GM23338 (cell line): ENCODE data around the gene MYH14. TPM values are rescaled to one million over a fixed set of nuclear protein-coding genes. Genes with fewer than 3 reads are reported as not detected.

Experiments
- ATAC-seq: fragments of 200-7000 bp; cut with Tn5 transposase; 3 replicates; pipeline ENCODE4 v1.9.1; 2020
- DNase-seq: peaks from one replicate; pipeline ENCODE4 v3.0.0-alpha.2; 2015; ENCODE audit warnings: low spot score
- H2AFZ ChIP-seq: fragments of 200-600 bp; sonication (generic); 2 replicates; pipeline ENCODE4 v1.8.0; 2016; ENCODE audit warnings: antibody characterized with exemption, mild to moderate bottlenecking, moderate library complexity
- H3F3A ChIP-seq: fragments of 200-600 bp; sonication (generic); replicated peaks from 2 replicates; pipeline ENCODE4 v1.8.0; 2017; ENCODE audit warnings: antibody characterized with exemption, mixed run types, low read depth
- H3K27ac ChIP-seq: fragments of 200-600 bp; sonication (generic); 2 replicates; pipeline ENCODE4 v1.6.1; 2016; ENCODE audit warnings: low read depth
- H3K27me3 ChIP-seq: fragments of 200-600 bp; sonication (generic); 2 replicates; pipeline ENCODE4 v1.8.0; 2016; ENCODE audit warnings: mild to moderate bottlenecking, mixed run types, moderate library complexity; ENCODE audit not compliant: insufficient read depth
- H3K36me3 ChIP-seq: fragments of 200-600 bp; sonication (generic); 2 replicates; pipeline ENCODE4 v1.8.0; 2016; ENCODE audit warnings: mild to moderate bottlenecking; ENCODE audit not compliant: insufficient read depth
- H3K4me1 ChIP-seq: fragments of 200-600 bp; sonication (generic); 2 replicates; pipeline ENCODE4 v1.8.0; 2016; ENCODE audit warnings: mild to moderate bottlenecking, moderate library complexity; ENCODE audit not compliant: insufficient read depth
- H3K4me2 ChIP-seq: fragments of 200-600 bp; sonication (generic); 2 replicates; pipeline ENCODE4 v1.7.1; 2017; ENCODE audit warnings: mixed run types
- H3K4me3 ChIP-seq: fragments of 200-600 bp; sonication (generic); 2 replicates; pipeline ENCODE4 v1.6.1; 2016; ENCODE audit warnings: mixed run types
- H3K79me2 ChIP-seq: fragments of 200-600 bp; sonication (generic); replicated peaks from 2 replicates; pipeline ENCODE4 v1.8.0; 2017; ENCODE audit warnings: mild to moderate bottlenecking; ENCODE audit not compliant: insufficient read depth
- H3K9me2 ChIP-seq: fragments of 200-600 bp; sonication (generic); 2 replicates; pipeline ENCODE4 v1.8.0; 2017; ENCODE audit not compliant: insufficient read depth
- H4K20me1 ChIP-seq: fragments of 200-600 bp; sonication (generic); replicated peaks from 2 replicates; pipeline ENCODE4 v1.8.0; 2017; ENCODE audit warnings: mild to moderate bottlenecking; ENCODE audit not compliant: insufficient read depth
- H3K27ac Mint-ChIP-seq: 2 replicates; pipeline ENCODE4 v1.8.0; 2020; ENCODE audit warnings: inconsistent platforms, mild to moderate bottlenecking, moderate library complexity, mixed read lengths
- H3K27me3 Mint-ChIP-seq: 3 replicates; pipeline ENCODE4 v1.8.0; 2022; ENCODE audit warnings: low read depth, mild to moderate bottlenecking, moderate library complexity, mixed read lengths, inconsistent platforms; ENCODE audit not compliant: insufficient read depth, poor library complexity
- H3K36me3 Mint-ChIP-seq: 3 replicates; pipeline ENCODE4 v1.8.0; 2021; ENCODE audit warnings: low read depth, mild to moderate bottlenecking, inconsistent platforms, moderate library complexity, mixed read lengths
- H3K4me1 Mint-ChIP-seq: 3 replicates; pipeline ENCODE4 v1.8.0; 2020; ENCODE audit warnings: mild to moderate bottlenecking, inconsistent platforms, mixed read lengths
- H3K4me3 Mint-ChIP-seq: 3 replicates; pipeline ENCODE4 v1.8.0; 2021; ENCODE audit warnings: moderate library complexity, mild to moderate bottlenecking, inconsistent platforms, mixed read lengths
- H3K9me3 Mint-ChIP-seq: 3 replicates; pipeline ENCODE4 v1.8.0; 2020; ENCODE audit warnings: moderate library complexity, mild to moderate bottlenecking, inconsistent platforms, mixed read lengths
- EZH2 ChIP-seq: fragments of 200-600 bp; sonication (generic); IDR thresholded peaks from one replicate; pipeline ENCODE4 v1.8.0; 2017; ENCODE audit warnings: antibody characterized with exemption, mild to moderate bottlenecking, low read depth; ENCODE audit not compliant: unreplicated experiment
- EZH2phosphoT487 ChIP-seq: fragments of 200-600 bp; sonication (generic); IDR thresholded peaks from one replicate; pipeline ENCODE4 v1.8.1; 2018; ENCODE audit warnings: antibody characterized with exemption; ENCODE audit not compliant: unreplicated experiment
- NANOG ChIP-seq: IDR thresholded peaks from 2 replicates; pipeline ENCODE4 v1.6.1; 2016; ENCODE audit warnings: antibody characterized with exemption, borderline replicate concordance
- POLR2AphosphoS5 ChIP-seq: IDR thresholded peaks from 2 replicates; pipeline ENCODE4 v1.6.1; 2016; ENCODE audit warnings: antibody characterized with exemption, low read depth
- STAT1 ChIP-seq: IDR thresholded peaks from one replicate; pipeline ENCODE4 v1.6.1; 2016; ENCODE audit warnings: antibody characterized with exemption; ENCODE audit not compliant: unreplicated experiment
- ZNF114 ChIP-seq: fragments of 250-450 bp; sonication (Bioruptor Pico); IDR thresholded peaks from 2 replicates; pipeline ENCODE4 v1.5.0; 2020; ENCODE audit warnings: mild to moderate bottlenecking, moderate library complexity
- ZNF331 ChIP-seq: fragments of 250-450 bp; sonication (Bioruptor Pico); IDR thresholded peaks from 2 replicates; pipeline ENCODE4 v1.5.0; 2020; ENCODE audit warnings: low read depth, mild to moderate bottlenecking, moderate library complexity
- polyA plus RNA-seq: library from polyadenylated mRNA; unstranded; fragments of >200 nt; fragmentation: Nextera tagmentation; extraction: Ambion mirVana; gene quantifications from 2 replicates; pipeline ENCODE4 v1.2.1, GENCODE V29; 2016
- total RNA-seq: library from RNA; depleted of rRNA; stranded (reverse); fragments of >200 nt; shearing (Covaris generic); gene quantifications from 2 replicates; pipeline ENCODE4 v1.2.3, GENCODE V29; 2014
- TF ChIP-seq, protein P1 (sequence below): IDR thresholded peaks from 2 replicates; pipeline ENCODE4 v1.6.1; 2016; ENCODE audit warnings: antibody characterized with exemption
- TF ChIP-seq, protein P2 (sequence below), 2 experiments: fragments of 200-600 bp in 1 of 2; sonication (generic) in 1 of 2; conservative IDR thresholded peaks; 2 replicates each; pipeline versions ENCODE4 v1.5.1 to v1.6.1; 2016 to 2017; ENCODE audit warnings: antibody characterized with exemption in 2 of 2, low read depth in 2 of 2, mild to moderate bottlenecking in 2 of 2, moderate library complexity in 1 of 2
- TF ChIP-seq, protein P3 (sequence below): fragments of 250-450 bp; sonication (Bioruptor Pico); IDR thresholded peaks from 2 replicates; pipeline ENCODE4 v1.5.0; 2020; ENCODE audit warnings: mild to moderate bottlenecking, moderate library complexity

The MYH14 gene
- total and polyA plus RNA-seq, 2 experiments from 2014 or later, result 25.5 to 27.5 TPM

DNA sequence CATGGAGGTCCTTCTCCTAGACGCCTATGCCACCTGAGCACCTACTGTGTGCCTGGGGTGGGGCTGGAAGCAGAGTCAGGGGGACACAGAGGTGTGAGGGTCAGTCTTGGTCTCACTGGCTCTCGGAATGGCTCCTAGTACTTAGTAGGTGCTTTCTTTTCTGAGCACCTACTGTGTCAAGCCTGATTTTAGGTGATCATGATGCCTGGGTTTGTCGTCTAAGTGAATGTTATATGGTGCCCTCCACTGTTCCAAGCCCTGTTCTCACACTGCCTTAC lies 20.0 kb downstream of the MYH14 start:
- Histone ChIP-seq H3K36me3 (no peaks in the 10 kb centered on the region), H3K79me2 (no peaks in the 10 kb centered on the region), H3K4me3 (no peak overlapping the region), H4K20me1 (no peaks in the 10 kb centered on the region; the same call in 1 of the 2 replicates), H3K4me2 (no peak overlapping the region), H3K27me3 (no peaks in the 10 kb centered on the region), H3K9me2 (no peaks in the 10 kb centered on the region), H3K27ac (no peak overlapping the region), H2AFZ (no peak overlapping the region), H3K4me1 (no peaks in the 10 kb centered on the region), H3F3A (no peaks in the 10 kb centered on the region)
- Mint-ChIP-seq H3K27ac (no peak overlapping the region), H3K4me1 (no peaks in the 10 kb centered on the region), H3K36me3 (peaks cover 23% of the 10 kb centered on the region), H3K9me3 (peaks cover 83% of the 10 kb centered on the region), H3K27me3 (no peaks in the 10 kb centered on the region), H3K4me3 (no peak overlapping the region)
- no peak for TF ChIP-seq NANOG
- ATAC-seq (no peak), DNase-seq (no peak)

DNA sequence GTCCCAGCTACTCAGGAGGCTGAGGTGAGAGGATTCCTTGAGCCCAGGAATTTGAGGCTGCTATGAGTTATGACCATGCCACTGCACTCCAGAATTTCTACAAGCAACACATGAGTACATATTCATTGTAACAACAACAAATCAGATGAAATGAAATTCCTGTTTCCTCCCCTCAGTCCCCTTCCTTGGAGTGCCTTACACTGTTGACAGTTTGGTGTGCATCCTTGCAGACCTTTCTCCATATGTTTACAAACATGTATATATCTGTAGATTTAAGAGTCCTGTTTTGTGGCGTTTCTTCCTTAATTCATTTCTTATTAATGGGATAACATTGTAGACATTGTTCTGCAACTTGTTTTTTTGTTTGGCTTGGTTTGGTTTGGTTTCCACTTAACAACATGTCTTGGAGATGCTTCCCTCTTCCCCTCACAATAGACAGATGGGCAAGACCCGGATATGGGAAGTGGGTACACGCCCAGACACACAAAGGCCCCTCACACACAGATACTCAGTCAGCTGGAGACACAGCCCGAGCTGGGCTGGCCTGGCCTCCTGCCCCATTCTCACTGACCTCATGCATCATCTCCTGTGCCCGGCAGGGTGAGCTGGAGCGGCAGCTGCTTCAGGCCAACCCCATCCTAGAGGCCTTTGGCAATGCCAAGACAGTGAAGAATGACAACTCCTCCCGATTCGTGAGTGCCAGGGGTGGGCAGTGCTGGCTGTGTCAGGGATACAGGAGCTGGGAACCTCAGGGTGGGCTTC lies 21.7 kb downstream of the MYH14 start:
- no peaks in the 10 kb centered on the region for H3K9me2 ChIP-seq
- Mint-ChIP-seq H3K36me3 (peaks cover 34% of the 10 kb centered on the region), H3K27me3 (peaks cover 3% of the 10 kb centered on the region), H3K4me1 (no peaks in the 10 kb centered on the region), H3K27ac (no peak overlapping the region), H3K4me3 (no peak overlapping the region), H3K9me3 (peaks cover 88% of the 10 kb centered on the region)
- DNase-seq, result no peak
- 0 out of 2 replicates have a peak, but pooled peaks cover 2% of the 10 kb centered on the region for H3F3A ChIP-seq
- H4K20me1 ChIP-seq, result no peaks in the 10 kb centered on the region
- H3K79me2 ChIP-seq, result no peaks in the 10 kb centered on the region
- no peak overlapping the region for H2AFZ ChIP-seq
- no peaks in the 10 kb centered on the region for H3K27me3 ChIP-seq
- no peak for ATAC-seq
- no peak overlapping the region for H3K27ac ChIP-seq
- no peak overlapping the region for H3K4me3 ChIP-seq
- no peak overlapping the region for H3K4me2 ChIP-seq
- no peaks in the 10 kb centered on the region for H3K4me1 ChIP-seq
- H3K36me3 ChIP-seq, result no peaks in the 10 kb centered on the region
- TF ChIP-seq, protein P1, sequence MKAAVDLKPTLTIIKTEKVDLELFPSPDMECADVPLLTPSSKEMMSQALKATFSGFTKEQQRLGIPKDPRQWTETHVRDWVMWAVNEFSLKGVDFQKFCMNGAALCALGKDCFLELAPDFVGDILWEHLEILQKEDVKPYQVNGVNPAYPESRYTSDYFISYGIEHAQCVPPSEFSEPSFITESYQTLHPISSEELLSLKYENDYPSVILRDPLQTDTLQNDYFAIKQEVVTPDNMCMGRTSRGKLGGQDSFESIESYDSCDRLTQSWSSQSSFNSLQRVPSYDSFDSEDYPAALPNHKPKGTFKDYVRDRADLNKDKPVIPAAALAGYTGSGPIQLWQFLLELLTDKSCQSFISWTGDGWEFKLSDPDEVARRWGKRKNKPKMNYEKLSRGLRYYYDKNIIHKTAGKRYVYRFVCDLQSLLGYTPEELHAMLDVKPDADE, result no peak
- TF ChIP-seq, protein P2, sequence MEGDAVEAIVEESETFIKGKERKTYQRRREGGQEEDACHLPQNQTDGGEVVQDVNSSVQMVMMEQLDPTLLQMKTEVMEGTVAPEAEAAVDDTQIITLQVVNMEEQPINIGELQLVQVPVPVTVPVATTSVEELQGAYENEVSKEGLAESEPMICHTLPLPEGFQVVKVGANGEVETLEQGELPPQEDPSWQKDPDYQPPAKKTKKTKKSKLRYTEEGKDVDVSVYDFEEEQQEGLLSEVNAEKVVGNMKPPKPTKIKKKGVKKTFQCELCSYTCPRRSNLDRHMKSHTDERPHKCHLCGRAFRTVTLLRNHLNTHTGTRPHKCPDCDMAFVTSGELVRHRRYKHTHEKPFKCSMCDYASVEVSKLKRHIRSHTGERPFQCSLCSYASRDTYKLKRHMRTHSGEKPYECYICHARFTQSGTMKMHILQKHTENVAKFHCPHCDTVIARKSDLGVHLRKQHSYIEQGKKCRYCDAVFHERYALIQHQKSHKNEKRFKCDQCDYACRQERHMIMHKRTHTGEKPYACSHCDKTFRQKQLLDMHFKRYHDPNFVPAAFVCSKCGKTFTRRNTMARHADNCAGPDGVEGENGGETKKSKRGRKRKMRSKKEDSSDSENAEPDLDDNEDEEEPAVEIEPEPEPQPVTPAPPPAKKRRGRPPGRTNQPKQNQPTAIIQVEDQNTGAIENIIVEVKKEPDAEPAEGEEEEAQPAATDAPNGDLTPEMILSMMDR (conservative IDR thresholded peaks at IDR 0.05; ENCODE audit: low read depth in 2 of 2), result no peak
- TF ChIP-seq EZH2, result no peak
- no peak for TF ChIP-seq POLR2AphosphoS5
- no peak for TF ChIP-seq STAT1
- TF ChIP-seq EZH2phosphoT487, result no peak
- TF ChIP-seq, protein P3, sequence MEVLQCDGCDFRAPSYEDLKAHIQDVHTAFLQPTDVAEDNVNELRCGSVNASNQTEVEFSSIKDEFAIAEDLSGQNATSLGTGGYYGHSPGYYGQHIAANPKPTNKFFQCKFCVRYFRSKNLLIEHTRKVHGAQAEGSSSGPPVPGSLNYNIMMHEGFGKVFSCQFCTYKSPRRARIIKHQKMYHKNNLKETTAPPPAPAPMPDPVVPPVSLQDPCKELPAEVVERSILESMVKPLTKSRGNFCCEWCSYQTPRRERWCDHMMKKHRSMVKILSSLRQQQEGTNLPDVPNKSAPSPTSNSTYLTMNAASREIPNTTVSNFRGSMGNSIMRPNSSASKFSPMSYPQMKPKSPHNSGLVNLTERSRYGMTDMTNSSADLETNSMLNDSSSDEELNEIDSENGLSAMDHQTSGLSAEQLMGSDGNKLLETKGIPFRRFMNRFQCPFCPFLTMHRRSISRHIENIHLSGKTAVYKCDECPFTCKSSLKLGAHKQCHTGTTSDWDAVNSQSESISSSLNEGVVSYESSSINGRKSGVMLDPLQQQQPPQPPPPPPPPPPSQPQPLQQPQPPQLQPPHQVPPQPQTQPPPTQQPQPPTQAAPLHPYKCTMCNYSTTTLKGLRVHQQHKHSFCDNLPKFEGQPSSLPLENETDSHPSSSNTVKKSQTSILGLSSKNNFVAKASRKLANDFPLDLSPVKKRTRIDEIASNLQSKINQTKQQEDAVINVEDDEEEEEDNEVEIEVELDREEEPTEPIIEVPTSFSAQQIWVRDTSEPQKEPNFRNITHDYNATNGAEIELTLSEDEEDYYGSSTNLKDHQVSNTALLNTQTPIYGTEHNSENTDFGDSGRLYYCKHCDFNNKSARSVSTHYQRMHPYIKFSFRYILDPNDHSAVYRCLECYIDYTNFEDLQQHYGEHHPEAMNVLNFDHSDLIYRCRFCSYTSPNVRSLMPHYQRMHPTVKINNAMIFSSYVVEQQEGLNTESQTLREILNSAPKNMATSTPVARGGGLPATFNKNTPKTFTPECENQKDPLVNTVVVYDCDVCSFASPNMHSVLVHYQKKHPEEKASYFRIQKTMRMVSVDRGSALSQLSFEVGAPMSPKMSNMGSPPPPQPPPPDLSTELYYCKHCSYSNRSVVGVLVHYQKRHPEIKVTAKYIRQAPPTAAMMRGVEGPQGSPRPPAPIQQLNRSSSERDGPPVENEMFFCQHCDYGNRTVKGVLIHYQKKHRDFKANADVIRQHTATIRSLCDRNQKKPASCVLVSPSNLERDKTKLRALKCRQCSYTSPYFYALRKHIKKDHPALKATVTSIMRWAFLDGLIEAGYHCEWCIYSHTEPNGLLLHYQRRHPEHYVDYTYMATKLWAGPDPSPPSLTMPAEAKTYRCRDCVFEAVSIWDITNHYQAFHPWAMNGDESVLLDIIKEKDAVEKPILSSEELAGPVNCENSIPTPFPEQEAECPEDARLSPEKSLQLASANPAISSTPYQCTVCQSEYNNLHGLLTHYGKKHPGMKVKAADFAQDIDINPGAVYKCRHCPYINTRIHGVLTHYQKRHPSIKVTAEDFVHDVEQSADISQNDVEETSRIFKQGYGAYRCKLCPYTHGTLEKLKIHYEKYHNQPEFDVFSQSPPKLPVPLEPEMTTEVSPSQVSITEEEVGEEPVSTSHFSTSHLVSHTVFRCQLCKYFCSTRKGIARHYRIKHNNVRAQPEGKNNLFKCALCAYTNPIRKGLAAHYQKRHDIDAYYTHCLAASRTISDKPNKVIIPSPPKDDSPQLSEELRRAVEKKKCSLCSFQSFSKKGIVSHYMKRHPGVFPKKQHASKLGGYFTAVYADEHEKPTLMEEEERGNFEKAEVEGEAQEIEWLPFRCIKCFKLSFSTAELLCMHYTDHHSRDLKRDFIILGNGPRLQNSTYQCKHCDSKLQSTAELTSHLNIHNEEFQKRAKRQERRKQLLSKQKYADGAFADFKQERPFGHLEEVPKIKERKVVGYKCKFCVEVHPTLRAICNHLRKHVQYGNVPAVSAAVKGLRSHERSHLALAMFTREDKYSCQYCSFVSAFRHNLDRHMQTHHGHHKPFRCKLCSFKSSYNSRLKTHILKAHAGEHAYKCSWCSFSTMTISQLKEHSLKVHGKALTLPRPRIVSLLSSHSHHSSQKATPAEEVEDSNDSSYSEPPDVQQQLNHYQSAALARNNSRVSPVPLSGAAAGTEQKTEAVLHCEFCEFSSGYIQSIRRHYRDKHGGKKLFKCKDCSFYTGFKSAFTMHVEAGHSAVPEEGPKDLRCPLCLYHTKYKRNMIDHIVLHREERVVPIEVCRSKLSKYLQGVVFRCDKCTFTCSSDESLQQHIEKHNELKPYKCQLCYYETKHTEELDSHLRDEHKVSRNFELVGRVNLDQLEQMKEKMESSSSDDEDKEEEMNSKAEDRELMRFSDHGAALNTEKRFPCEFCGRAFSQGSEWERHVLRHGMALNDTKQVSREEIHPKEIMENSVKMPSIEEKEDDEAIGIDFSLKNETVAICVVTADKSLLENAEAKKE (CRISPR knock-in tag), result no peak
- no peak for TF ChIP-seq ZNF114 (CRISPR knock-in tag)
- TF ChIP-seq ZNF331, result no peak
